ENCODE measurements around the gene CTBP1. TPM values are rescaled to one million over a fixed set of nuclear protein-coding genes. Genes with fewer than 3 reads are reported as not detected.

CTBP1 gene
- total and polyA plus RNA-seq, 2 of the 8 experiments (the other 6 are each of a cell fraction or from before 2014, with no cell fraction given), result 128 to 185 TPM

DNA sequence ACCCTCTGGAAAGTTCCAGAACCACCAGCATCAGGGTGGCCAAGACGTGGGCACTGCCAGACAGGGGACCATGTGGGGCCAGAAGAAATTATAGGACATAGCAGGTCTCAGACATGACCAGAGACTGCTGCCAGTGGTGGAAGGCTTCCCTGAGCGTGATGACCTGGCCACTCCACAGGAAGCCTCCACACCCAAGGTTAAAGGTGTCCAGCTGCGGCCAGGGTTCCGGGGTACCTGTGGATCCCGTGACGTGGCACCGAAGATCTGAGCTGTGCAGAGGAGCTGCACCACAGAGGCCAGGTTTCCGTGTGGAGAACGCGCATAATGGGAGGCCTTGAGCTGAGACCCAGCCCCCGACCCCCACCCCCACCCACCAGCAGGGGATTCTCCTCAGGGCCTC is 16.4 kb upstream of the CTBP1 start (continued):
- TF ChIP-seq, protein P1, sequence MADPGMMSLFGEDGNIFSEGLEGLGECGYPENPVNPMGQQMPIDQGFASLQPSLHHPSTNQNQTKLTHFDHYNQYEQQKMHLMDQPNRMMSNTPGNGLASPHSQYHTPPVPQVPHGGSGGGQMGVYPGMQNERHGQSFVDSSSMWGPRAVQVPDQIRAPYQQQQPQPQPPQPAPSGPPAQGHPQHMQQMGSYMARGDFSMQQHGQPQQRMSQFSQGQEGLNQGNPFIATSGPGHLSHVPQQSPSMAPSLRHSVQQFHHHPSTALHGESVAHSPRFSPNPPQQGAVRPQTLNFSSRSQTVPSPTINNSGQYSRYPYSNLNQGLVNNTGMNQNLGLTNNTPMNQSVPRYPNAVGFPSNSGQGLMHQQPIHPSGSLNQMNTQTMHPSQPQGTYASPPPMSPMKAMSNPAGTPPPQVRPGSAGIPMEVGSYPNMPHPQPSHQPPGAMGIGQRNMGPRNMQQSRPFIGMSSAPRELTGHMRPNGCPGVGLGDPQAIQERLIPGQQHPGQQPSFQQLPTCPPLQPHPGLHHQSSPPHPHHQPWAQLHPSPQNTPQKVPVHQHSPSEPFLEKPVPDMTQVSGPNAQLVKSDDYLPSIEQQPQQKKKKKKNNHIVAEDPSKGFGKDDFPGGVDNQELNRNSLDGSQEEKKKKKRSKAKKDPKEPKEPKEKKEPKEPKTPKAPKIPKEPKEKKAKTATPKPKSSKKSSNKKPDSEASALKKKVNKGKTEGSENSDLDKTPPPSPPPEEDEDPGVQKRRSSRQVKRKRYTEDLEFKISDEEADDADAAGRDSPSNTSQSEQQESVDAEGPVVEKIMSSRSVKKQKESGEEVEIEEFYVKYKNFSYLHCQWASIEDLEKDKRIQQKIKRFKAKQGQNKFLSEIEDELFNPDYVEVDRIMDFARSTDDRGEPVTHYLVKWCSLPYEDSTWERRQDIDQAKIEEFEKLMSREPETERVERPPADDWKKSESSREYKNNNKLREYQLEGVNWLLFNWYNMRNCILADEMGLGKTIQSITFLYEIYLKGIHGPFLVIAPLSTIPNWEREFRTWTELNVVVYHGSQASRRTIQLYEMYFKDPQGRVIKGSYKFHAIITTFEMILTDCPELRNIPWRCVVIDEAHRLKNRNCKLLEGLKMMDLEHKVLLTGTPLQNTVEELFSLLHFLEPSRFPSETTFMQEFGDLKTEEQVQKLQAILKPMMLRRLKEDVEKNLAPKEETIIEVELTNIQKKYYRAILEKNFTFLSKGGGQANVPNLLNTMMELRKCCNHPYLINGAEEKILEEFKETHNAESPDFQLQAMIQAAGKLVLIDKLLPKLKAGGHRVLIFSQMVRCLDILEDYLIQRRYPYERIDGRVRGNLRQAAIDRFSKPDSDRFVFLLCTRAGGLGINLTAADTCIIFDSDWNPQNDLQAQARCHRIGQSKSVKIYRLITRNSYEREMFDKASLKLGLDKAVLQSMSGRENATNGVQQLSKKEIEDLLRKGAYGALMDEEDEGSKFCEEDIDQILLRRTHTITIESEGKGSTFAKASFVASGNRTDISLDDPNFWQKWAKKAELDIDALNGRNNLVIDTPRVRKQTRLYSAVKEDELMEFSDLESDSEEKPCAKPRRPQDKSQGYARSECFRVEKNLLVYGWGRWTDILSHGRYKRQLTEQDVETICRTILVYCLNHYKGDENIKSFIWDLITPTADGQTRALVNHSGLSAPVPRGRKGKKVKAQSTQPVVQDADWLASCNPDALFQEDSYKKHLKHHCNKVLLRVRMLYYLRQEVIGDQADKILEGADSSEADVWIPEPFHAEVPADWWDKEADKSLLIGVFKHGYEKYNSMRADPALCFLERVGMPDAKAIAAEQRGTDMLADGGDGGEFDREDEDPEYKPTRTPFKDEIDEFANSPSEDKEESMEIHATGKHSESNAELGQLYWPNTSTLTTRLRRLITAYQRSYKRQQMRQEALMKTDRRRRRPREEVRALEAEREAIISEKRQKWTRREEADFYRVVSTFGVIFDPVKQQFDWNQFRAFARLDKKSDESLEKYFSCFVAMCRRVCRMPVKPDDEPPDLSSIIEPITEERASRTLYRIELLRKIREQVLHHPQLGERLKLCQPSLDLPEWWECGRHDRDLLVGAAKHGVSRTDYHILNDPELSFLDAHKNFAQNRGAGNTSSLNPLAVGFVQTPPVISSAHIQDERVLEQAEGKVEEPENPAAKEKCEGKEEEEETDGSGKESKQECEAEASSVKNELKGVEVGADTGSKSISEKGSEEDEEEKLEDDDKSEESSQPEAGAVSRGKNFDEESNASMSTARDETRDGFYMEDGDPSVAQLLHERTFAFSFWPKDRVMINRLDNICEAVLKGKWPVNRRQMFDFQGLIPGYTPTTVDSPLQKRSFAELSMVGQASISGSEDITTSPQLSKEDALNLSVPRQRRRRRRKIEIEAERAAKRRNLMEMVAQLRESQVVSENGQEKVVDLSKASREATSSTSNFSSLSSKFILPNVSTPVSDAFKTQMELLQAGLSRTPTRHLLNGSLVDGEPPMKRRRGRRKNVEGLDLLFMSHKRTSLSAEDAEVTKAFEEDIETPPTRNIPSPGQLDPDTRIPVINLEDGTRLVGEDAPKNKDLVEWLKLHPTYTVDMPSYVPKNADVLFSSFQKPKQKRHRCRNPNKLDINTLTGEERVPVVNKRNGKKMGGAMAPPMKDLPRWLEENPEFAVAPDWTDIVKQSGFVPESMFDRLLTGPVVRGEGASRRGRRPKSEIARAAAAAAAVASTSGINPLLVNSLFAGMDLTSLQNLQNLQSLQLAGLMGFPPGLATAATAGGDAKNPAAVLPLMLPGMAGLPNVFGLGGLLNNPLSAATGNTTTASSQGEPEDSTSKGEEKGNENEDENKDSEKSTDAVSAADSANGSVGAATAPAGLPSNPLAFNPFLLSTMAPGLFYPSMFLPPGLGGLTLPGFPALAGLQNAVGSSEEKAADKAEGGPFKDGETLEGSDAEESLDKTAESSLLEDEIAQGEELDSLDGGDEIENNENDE (IDR thresholded peaks at IDR 0.05; ENCODE audit: insufficient replicate concordance, low read length), result no peak
- TF ChIP-seq TEAD4 (IDR thresholded peaks at IDR 0.05; ENCODE audit: low read depth, low read length) (no peak), RFX5 (IDR thresholded peaks at IDR 0.05; ENCODE audit: borderline replicate concordance, low read depth, low read length) (no peak), BCL11A (IDR thresholded peaks at IDR 0.05; ENCODE audit: low read depth in 2 of 2, low read length in 2 of 2) (no peak), SRF (IDR thresholded peaks at IDR 0.05; ENCODE audit: low read depth, low read length) (no peak), KDM4A (IDR thresholded peaks at IDR 0.05; ENCODE audit: low read depth, low read length, severe bottlenecking) (no peak), ZNF274 (IDR thresholded peaks at IDR 0.05; ENCODE audit: borderline replicate concordance, extremely low read depth, low read length) (no peak), CHD2 (IDR thresholded peaks at IDR 0.05; ENCODE audit: low read length) (no peak), POLR2AphosphoS5 (IDR thresholded peaks at IDR 0.05; ENCODE audit: low read depth, low read length) (no peak), SIRT6 (IDR thresholded peaks at IDR 0.05; ENCODE audit: low read length) (no peak), SP4 (IDR thresholded peaks at IDR 0.05; ENCODE audit: low read length) (no peak), RNF2 (IDR thresholded peaks at IDR 0.05; ENCODE audit: borderline replicate concordance, low read depth, low read length, missing control alignments, poor library complexity, severe bottlenecking) (no peak), BRCA1 (IDR thresholded peaks at IDR 0.05; ENCODE audit: low read depth, low read length) (no peak)
